HCT116 (cell line): ENCODE results near the gene SCAANT1. TPM values are rescaled to one million over a fixed set of nuclear protein-coding genes. Genes with fewer than 3 reads are reported as not detected.

ENCODE experiments used
- ATAC-seq: fragments of 200-7000 bp; cut with Tn5 transposase; 2 replicates; pipeline ENCODE4 v1.9.1; 2020; ENCODE audit warnings: mild to moderate bottlenecking, moderate library complexity
- BruUV-seq: library from RNA; stranded (reverse); fragments of 400-500 nt; replicated peaks from 2 replicates; lab custom pipeline; 2021; lab: Mats Ljungman, UMichigan
- CTCF ChIA-PET: fragments of 300-600 bp; sonication (Branson Sonifier 250); formaldehyde crosslinking; loops from one replicate; lab custom pipeline; 2021; ENCODE audit warnings: antibody characterized with exemption; lab: Charles Lee
- POLR2A ChIA-PET: fragments of 300-600, 350-600 bp; sonication (Branson Sonifier 250); formaldehyde crosslinking; loops from one replicate; lab custom pipeline; 2021; ENCODE audit warnings: antibody characterized with exemption; lab: Charles Lee
- RAD21 ChIA-PET, 2 experiments: fragments of 300-600 bp; sonication (Branson Sonifier 250); formaldehyde crosslinking; loops; one replicate each; lab custom pipeline; 2023; ENCODE audit warnings: low total read pairs in 2 of 2; ENCODE audit not compliant: uncharacterized antibody in 2 of 2, unreplicated experiment in 2 of 2, low non-redundant PET in 1 of 2; lab: Charles Lee
- DNase-seq: peaks from one replicate; pipeline ENCODE4 v3.0.0-alpha.2; 2010; ENCODE audit warnings: low read depth, low spot score
- H2AFZ ChIP-seq: fragments of 200-600 bp; shearing (Covaris generic), sonication (generic); 2 replicates; pipeline ENCODE4 v1.6.1; 2017; ENCODE audit warnings: low read depth, mixed run types, mixed read lengths, antibody characterized with exemption, low read length; ENCODE audit not compliant: poor library complexity, severe bottlenecking
- H3K27ac ChIP-seq: 2 replicates; pipeline ENCODE4 v1.5.1; 2012; ENCODE audit warnings: low read depth, low read length
- H3K27me3 ChIP-seq: fragments of 200-600 bp; sonication (generic); 2 replicates; pipeline ENCODE4 v1.6.1; 2016; ENCODE audit warnings: mixed run types, low read length, mixed read lengths; ENCODE audit not compliant: insufficient read depth
- H3K36me3 ChIP-seq, 2 experiments: fragments of 200-500 bp in 1 of 2; fragments of 200-600 bp in 1 of 2; sonication (Bioruptor generic) in 1 of 2; sonication (generic) in 1 of 2; 2 replicates each; pipeline versions ENCODE4 v1.5.1 to v1.6.1; 2014 to 2016; ENCODE audit warnings: low read length in 2 of 2, inconsistent platforms in 1 of 2, mixed read lengths in 1 of 2, mixed run types in 1 of 2; ENCODE audit not compliant: insufficient read depth in 2 of 2, control insufficient read depth in 1 of 2
- H3K4me1 ChIP-seq, 2 experiments: fragments of 200-600 bp in 1 of 2; sonication (generic) in 1 of 2; 2 replicates each; pipeline versions ENCODE4 v1.5.1 to v1.6.1; 2012 to 2017; ENCODE audit warnings: low read length in 2 of 2, inconsistent platforms in 1 of 2, mild to moderate bottlenecking in 1 of 2, mixed read lengths in 1 of 2, mixed run types in 1 of 2, moderate library complexity in 1 of 2; ENCODE audit not compliant: insufficient read depth in 2 of 2, control insufficient read depth in 1 of 2
- H3K4me2 ChIP-seq: fragments of 200-600 bp; sonication (generic); 2 replicates; pipeline ENCODE4 v1.6.1; 2017; ENCODE audit warnings: mixed run types, low read length, mixed read lengths
- H3K4me3 ChIP-seq, 2 experiments: fragments of 200-600 bp in 1 of 2; sonication (generic) in 1 of 2; replicated peaks in 1 of 2; 2 replicates each; pipeline ENCODE4 v1.5.1; 2011 to 2016; ENCODE audit warnings: low read length in 2 of 2, control low read depth in 1 of 2, low read depth in 1 of 2, mild to moderate bottlenecking in 1 of 2, mixed read lengths in 1 of 2, mixed run types in 1 of 2
- H3K79me2 ChIP-seq: fragments of 200-600 bp; sonication (generic); 2 replicates; pipeline ENCODE4 v1.6.1; 2017; ENCODE audit warnings: mild to moderate bottlenecking, mixed run types, low read length, moderate library complexity, mixed read lengths; ENCODE audit not compliant: insufficient read depth
- H3K9ac ChIP-seq: fragments of 200-600 bp; sonication (generic); 2 replicates; pipeline ENCODE4 v1.6.1; 2016; ENCODE audit warnings: low read length, mixed read lengths
- H3K9me2 ChIP-seq: fragments of 200-600 bp; sonication (generic), shearing (Covaris generic); 2 replicates; pipeline ENCODE4 v1.6.1; 2017; ENCODE audit warnings: mixed run types, mild to moderate bottlenecking, moderate library complexity; ENCODE audit not compliant: insufficient read depth
- H3K9me3 ChIP-seq, 2 experiments: fragments of 200-500 bp in 1 of 2; fragments of 200-600 bp in 1 of 2; sonication (Bioruptor generic) in 1 of 2; sonication (generic) in 1 of 2; 2 replicates each; pipeline ENCODE4 v1.6.1; 2014 to 2017; ENCODE audit warnings: low read length in 2 of 2, mixed read lengths in 2 of 2, inconsistent platforms in 1 of 2, low read depth in 1 of 2, mild to moderate bottlenecking in 1 of 2, mixed run types in 1 of 2, moderate library complexity in 1 of 2; ENCODE audit not compliant: control insufficient read depth in 1 of 2, insufficient read depth in 1 of 2
- H4K20me1 ChIP-seq: fragments of 200-600 bp; sonication (generic), shearing (Covaris generic); 2 replicates; pipeline ENCODE4 v1.6.1; 2017; ENCODE audit warnings: mixed run types, mild to moderate bottlenecking, moderate library complexity; ENCODE audit not compliant: insufficient read depth
- CBX3 ChIP-seq: IDR thresholded peaks from 2 replicates; pipeline ENCODE4 v1.6.1; 2012; ENCODE audit warnings: low read depth
- CEBPB ChIP-seq: IDR thresholded peaks from 2 replicates; pipeline ENCODE4 v1.6.1; 2012; ENCODE audit warnings: low read depth
- EGR1 ChIP-seq: IDR thresholded peaks from 2 replicates; pipeline ENCODE4 v1.6.1; 2012; ENCODE audit warnings: low read depth
- ELF1 ChIP-seq: IDR thresholded peaks from 2 replicates; pipeline ENCODE4 v1.6.1; 2012; ENCODE audit warnings: low read depth, borderline replicate concordance
- EZH2 ChIP-seq: fragments of 200-600 bp; sonication (generic); IDR thresholded peaks from 2 replicates; pipeline ENCODE4 v1.6.1; 2017; ENCODE audit warnings: antibody characterized with exemption, mixed run types
- EZH2phosphoT487 ChIP-seq: fragments of 200-600 bp; IDR thresholded peaks from 2 replicates; pipeline ENCODE4 v1.6.1; 2018; ENCODE audit warnings: antibody characterized with exemption, borderline replicate concordance
- FOSL1 ChIP-seq: IDR thresholded peaks from 2 replicates; pipeline ENCODE4 v1.6.1; 2012; ENCODE audit warnings: low read depth
- POLR2A ChIP-seq: IDR thresholded peaks from 2 replicates; pipeline ENCODE4 v1.7.0; 2011; ENCODE audit warnings: borderline replicate concordance; ENCODE audit not compliant: insufficient read depth, insufficient read length; ENCODE audit errors: extremely low read depth
- POLR2AphosphoS5 ChIP-seq: IDR thresholded peaks from 2 replicates; pipeline ENCODE4 v1.6.1; 2011; ENCODE audit warnings: mild to moderate bottlenecking, low read depth, low read length, moderate library complexity
- SIN3A ChIP-seq: IDR thresholded peaks from 2 replicates; pipeline ENCODE4 v1.6.1; 2012; ENCODE audit warnings: low read depth
- SP1 ChIP-seq: IDR thresholded peaks from 2 replicates; pipeline ENCODE4 v1.6.1; 2012; ENCODE audit warnings: low read depth
- YY1 ChIP-seq: IDR thresholded peaks from 2 replicates; pipeline ENCODE4 v1.6.1; 2011; ENCODE audit warnings: low read length, low read depth, moderate library complexity, mild to moderate bottlenecking; ENCODE audit not compliant: insufficient replicate concordance; ENCODE audit errors: extremely low read depth
- intact Hi-C: fragments of 100-400 bp; cut with micrococcal nuclease; formaldehyde crosslinking; loops from 2 replicates; pipeline ENCODE4 v1.10.0; 2022
- total RNA-seq: library from RNA; stranded (reverse); gene quantifications from one replicate; pipeline ENCODE4 v1.2.1, GENCODE V29; 2021; ENCODE audit not compliant: unreplicated experiment
- TF ChIP-seq, protein P1 (sequence below): IDR thresholded peaks from 2 replicates; pipeline ENCODE4 v1.6.1; 2012
- TF ChIP-seq, protein P2 (sequence below): IDR thresholded peaks from 2 replicates; pipeline ENCODE4 v1.6.1; 2012
- TF ChIP-seq, protein P3 (sequence below), 3 experiments: fragments of 200-600 bp in 1 of 3; sonication (generic) in 1 of 3; IDR thresholded peaks in 2 of 3; conservative IDR thresholded peaks in 1 of 3; 2 replicates each; pipeline ENCODE4 v1.5.1; 2012 to 2017; ENCODE audit warnings: low read depth in 2 of 3, low read length in 2 of 3, antibody characterized with exemption in 1 of 3, borderline replicate concordance in 1 of 3, control low read depth in 1 of 3, mild to moderate bottlenecking in 1 of 3, mixed read lengths in 1 of 3, mixed run types in 1 of 3, moderate library complexity in 1 of 3; ENCODE audit not compliant: insufficient read depth in 1 of 3
- TF ChIP-seq, protein P4 (sequence below): IDR thresholded peaks from 2 replicates; pipeline ENCODE4 v1.6.1; 2012; ENCODE audit warnings: low read depth

The SCAANT1 gene
- total RNA-seq, 1 experiment from 2014 or later, result not detected

DNA sequence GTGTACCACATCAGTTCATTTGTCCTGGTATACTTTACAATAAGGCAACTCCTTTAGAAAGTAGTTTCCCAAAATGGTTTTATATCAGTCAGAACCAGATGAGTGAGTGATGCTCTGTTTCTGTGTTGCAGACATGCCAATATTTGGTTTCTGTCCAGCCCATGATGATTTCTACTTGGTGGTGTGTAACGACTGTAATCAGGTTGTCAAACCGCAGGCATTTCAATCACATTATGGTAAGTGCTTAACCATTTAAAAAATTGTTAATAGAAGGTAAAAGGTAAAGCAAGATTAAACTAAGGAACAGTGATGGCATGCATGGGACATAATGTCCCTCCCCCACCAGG is 40.0 kb upstream of the SCAANT1 start:
- H3K9me3 ChIP-seq, result no peaks in the 10 kb centered on the region
- H3K27me3 ChIP-seq, result no peaks in the 10 kb centered on the region
- no peaks in the 10 kb centered on the region for H3K4me1 ChIP-seq
- H3K79me2 ChIP-seq, result peaks cover 28% of the 10 kb centered on the region
- H3K4me2 ChIP-seq, result no peak overlapping the region
- RAD21 ChIA-PET, result no interaction called here
- no peak for TF ChIP-seq CBX3
- no peak for TF ChIP-seq YY1
- no peak for TF ChIP-seq SIN3A
- no peak for TF ChIP-seq POLR2AphosphoS5
- TF ChIP-seq, protein P1, sequence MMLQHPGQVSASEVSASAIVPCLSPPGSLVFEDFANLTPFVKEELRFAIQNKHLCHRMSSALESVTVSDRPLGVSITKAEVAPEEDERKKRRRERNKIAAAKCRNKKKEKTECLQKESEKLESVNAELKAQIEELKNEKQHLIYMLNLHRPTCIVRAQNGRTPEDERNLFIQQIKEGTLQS, result no peak
- TF ChIP-seq, protein P2, sequence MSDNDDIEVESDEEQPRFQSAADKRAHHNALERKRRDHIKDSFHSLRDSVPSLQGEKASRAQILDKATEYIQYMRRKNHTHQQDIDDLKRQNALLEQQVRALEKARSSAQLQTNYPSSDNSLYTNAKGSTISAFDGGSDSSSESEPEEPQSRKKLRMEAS, result no peak
- TF ChIP-seq CEBPB, result no peak
- TF ChIP-seq, protein P3, sequence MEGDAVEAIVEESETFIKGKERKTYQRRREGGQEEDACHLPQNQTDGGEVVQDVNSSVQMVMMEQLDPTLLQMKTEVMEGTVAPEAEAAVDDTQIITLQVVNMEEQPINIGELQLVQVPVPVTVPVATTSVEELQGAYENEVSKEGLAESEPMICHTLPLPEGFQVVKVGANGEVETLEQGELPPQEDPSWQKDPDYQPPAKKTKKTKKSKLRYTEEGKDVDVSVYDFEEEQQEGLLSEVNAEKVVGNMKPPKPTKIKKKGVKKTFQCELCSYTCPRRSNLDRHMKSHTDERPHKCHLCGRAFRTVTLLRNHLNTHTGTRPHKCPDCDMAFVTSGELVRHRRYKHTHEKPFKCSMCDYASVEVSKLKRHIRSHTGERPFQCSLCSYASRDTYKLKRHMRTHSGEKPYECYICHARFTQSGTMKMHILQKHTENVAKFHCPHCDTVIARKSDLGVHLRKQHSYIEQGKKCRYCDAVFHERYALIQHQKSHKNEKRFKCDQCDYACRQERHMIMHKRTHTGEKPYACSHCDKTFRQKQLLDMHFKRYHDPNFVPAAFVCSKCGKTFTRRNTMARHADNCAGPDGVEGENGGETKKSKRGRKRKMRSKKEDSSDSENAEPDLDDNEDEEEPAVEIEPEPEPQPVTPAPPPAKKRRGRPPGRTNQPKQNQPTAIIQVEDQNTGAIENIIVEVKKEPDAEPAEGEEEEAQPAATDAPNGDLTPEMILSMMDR (IDR thresholded peaks at IDR 0.05 in 2 of 3, conservative IDR thresholded peaks at IDR 0.05 in 1 of 3; ENCODE audit: borderline replicate concordance in 1 of 3, insufficient read depth in 1 of 3, low read depth in 2 of 3, low read length in 2 of 3), result no peak
- TF ChIP-seq, protein P4, sequence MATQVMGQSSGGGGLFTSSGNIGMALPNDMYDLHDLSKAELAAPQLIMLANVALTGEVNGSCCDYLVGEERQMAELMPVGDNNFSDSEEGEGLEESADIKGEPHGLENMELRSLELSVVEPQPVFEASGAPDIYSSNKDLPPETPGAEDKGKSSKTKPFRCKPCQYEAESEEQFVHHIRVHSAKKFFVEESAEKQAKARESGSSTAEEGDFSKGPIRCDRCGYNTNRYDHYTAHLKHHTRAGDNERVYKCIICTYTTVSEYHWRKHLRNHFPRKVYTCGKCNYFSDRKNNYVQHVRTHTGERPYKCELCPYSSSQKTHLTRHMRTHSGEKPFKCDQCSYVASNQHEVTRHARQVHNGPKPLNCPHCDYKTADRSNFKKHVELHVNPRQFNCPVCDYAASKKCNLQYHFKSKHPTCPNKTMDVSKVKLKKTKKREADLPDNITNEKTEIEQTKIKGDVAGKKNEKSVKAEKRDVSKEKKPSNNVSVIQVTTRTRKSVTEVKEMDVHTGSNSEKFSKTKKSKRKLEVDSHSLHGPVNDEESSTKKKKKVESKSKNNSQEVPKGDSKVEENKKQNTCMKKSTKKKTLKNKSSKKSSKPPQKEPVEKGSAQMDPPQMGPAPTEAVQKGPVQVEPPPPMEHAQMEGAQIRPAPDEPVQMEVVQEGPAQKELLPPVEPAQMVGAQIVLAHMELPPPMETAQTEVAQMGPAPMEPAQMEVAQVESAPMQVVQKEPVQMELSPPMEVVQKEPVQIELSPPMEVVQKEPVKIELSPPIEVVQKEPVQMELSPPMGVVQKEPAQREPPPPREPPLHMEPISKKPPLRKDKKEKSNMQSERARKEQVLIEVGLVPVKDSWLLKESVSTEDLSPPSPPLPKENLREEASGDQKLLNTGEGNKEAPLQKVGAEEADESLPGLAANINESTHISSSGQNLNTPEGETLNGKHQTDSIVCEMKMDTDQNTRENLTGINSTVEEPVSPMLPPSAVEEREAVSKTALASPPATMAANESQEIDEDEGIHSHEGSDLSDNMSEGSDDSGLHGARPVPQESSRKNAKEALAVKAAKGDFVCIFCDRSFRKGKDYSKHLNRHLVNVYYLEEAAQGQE, result no peak
- TF ChIP-seq SP1, result no peak
- no peak for TF ChIP-seq FOSL1
- TF ChIP-seq POLR2A, result no peak
- no peak for TF ChIP-seq ELF1
- TF ChIP-seq EZH2phosphoT487, result no peak
- no peak for TF ChIP-seq EGR1
- TF ChIP-seq EZH2, result no peak
- no TSS peak for BruUV-seq
- H3K27ac ChIP-seq, result no peak overlapping the region
- CTCF ChIA-PET, result no interaction called here
- H2AFZ ChIP-seq, result no peak overlapping the region
- POLR2A ChIA-PET, result no interaction called here
- intact Hi-C loops, result no loop called here
- H3K9ac ChIP-seq, result no peak overlapping the region
- DNase-seq (no peak), ATAC-seq (no peak)
- H3K36me3 ChIP-seq, result no peaks in the 10 kb centered on the region
- H3K9me2 ChIP-seq, result no peaks in the 10 kb centered on the region
- H4K20me1 ChIP-seq, result peaks cover 6% of the 10 kb centered on the region; the same call in 1 of the 2 replicates
- H3K4me3 ChIP-seq, result no peak overlapping the region
